AG08395 (cell line): Measurements from ENCODE around the gene QSOX1.

Experiments
- DNase-seq: peaks from one replicate; pipeline ENCODE4 v3.0.0; 2012; ENCODE audit warnings: mixed read lengths, low spot score

QSOX1 gene

DNA sequence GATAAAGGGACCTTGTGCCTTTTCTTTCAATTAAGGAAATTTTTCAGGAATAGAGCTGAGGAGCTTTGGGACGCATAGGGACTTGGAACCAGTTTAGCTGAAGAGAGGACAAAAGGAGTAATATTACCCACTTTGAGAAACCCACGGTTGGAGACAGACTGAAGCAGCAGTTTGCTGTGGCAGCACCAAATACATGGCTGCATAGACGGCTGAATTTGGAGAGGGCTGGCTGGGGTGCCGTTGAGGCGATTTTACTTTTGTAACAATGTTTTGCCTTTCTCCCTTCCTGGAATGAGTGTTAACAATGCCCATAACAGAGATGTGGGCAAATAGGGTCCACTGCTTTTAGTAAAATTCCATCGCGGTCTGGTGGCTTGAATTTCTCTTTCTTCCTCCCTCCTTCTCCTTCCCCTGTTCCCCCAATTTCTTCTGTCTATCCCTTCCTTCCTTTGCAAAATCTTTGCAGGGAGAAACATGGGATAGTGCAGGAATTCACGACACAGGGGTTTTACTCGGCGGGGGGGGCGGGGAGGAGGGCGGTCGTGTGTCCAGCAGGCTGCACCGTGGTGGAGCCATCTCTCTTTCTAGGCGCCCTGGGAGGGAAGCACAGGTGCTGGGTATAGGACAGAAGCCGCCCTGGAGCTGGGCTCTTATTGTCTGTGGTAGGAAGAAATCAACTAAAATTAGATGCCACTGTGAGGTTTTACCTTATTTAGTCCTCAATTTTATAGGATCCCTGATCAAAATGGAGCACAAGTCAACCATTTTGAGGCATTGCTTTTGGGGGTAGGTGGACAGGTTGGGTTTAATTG is 82.2 kb downstream of the QSOX1 start:
- DNase-seq: no peak

DNA sequence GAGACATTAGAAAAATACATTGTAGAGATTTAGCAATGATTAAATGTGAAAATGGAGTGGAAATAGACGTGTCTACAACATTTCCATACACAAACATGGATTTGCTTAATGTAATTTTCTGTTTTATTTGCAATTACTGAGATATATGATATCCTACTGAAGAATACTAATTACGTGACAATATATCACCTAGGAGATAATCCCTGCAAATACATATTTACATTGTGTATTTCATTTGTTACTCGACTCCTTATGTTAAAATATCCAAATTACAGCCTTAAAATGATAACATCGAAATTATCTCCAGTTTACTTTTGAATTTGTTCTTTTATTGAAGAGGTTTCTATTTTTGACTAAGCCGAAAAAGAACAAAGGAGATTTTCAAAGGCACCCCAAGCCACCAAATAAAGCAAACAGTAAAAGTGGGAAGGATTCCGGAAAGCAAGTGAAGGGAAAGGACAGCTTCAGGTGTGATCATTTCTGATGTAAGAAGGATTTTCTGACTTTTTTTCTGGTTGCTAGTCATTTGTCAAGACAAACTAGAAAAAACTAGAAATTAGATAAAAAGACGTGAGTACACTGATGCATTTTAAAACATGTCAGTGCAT is 83.3 kb downstream of the QSOX1 start:
- no peak for DNase-seq

DNA sequence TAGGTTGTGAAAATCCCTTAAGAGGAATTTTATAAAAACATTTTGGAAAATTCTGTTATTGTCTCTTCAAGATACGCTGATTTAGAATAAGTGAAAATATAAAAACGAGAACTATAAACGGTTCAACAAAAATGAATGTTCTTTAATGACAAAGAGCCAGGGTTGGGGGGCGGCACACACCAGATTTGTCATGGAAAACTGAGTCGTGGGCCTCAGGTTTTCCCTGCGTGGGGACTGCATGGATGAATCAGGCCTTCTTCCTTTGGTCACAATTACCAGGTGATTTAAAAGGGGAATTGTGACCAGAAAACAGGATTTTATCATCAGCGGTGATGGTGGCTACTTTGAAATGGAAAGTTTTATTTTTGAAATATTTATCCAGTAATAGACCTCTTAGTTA is 84.0 kb downstream of the QSOX1 start:
- no peak for DNase-seq

DNA sequence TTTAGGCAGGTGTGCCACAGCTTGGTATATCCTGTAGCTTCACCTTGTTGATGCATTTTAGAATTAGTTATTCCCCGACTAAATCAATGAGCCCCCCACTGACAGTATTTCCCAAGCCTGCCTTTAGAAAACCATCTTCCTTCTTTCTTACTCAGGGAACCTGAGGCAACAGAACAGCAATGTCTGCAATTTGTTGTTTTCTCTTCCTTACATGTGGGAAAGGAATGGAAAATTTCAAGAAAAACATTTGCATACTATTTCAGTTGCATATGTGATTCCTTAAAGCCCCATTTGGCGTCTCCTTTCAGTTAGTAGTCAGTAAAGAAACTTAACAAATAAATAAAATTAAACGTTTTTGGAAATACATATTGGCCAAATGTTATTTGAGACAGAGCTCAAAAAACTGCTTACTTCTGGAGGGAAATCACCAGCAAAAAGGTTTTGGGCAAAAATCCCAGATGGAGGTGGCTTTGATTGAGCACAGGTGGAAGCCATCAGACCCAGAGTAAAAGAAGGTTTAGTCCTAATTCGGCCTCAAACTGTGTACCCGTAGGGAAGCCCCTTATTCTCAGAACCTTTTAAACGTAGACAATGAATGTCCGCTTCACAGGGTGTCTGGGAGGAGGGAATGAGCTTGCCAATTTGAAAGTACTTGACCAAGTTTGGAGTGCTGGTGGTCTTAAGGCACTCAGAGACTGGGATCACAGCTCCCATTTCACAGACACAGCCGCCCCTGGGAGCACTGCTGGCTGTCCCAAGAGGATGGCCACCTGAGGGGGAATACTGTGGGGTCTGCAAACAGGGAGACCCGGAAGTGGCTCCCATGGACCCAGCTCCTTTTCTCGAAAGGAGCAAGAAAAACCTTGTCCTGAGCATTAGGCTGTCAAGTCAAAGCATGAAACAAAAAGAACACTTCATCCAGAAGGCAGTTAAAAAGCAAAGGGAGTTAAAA is 84.8 kb downstream of the QSOX1 start:
- no peak for DNase-seq

DNA sequence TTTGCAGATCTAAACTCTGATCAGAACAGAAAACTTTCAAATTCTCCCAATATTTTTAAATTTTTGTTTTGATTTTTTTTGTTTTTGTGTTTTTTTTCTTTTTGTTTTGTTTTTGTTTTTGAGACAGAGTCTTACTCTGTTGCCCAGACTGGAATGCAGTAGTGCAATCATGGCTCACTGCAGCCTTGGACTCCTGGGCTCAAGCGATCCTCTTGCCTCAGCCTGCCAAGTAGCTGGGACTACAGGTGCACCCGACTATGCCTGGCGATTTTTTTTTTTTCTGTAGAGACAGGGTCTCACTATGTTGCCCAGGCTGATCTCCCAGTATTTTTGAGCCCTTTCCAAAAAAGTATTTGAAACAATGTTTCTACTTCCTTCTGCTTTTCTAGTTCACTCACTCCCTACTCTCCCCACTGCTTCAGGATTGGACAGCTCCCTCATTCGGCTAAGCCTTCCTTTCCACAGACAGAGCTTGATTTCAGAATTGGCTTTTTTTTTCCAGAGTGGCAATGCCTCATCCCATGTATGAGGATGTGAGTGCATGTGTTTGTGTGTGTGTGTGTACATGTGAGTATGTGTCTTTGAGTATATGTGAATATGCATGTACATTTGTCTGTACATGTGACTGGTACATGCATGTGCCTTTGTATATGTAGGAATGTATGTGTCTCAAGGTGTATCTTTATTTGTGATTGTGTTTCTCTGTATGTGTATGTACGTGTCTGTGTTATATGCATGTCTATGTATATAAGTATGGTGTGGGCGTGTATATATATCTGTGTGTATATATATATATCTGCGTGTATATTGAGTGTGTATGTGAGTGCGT is 87.3 kb downstream of the QSOX1 start:
- peak; percentile 47 for DNase-seq

DNA sequence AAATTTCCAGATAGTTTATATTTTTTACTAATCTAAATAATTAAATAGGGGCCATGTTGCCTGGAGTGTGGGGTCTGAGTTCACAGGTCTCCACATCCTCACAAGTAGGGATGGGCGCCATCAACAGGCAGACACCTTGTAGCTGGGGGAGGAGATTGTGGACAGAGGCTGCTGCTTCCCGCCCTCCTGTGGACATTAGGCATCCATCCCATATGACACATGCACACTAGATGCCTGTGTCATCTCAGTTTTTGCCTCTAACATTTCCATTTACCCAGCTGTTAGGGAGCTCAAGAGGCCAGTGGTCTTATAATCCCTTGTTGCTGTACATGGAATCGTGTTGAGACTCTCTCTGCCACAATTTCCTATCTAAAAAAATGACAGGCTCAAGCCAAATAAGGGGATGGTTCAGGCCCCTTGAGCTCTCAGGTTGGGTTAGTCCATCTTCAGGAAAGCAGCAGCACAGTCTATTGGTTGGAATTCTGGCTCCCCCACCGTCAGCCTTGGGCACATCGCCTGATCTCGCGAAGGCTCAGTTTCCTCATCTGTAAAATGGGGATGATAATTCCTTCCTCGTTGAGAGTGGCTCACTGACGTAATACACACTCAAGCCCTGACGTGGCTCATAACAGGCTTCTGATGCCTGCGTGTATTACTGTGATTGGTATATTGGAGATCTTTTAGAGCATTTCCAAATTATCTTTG is 89.0 kb downstream of the QSOX1 start:
- DNase-seq: no peak

DNA sequence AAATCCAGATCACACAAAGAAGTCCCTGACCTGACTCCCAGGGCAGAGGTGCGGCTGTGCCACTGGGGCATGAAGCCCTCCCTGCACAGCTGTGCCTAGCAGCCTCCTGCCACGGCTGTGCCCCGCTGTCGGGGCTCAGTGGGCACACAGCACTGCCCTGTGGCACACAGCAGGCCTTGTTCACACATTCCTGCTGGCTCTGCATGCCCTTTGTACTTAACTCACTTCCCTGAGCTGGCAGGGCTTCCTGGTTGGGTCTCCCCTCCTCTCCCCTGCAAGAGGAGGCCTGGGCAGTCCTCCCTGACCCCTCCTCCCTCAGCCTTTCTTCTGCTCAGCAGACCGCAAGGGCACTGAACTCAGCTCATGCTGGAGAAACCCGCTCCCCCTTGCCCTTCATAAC is 90.2 kb downstream of the QSOX1 start:
- DNase-seq: no peak

DNA sequence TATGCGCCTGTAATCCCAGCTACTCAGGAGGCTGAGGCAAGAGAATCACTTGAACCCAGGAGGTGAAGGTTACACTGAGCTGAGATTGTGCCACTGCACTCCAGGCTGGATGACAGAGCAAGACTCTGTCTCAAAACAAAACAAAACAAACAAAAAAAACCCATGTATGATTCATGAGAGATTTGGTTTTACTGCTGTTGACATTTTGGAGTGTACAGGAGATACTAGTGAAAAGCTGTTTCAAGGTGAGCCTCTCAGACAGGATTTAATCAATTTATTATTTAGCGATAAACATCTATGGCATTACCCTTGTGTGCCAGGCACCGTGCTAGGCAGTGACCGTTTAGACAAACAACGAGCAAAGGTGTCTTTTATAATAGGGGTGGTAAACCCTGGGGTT is 91.9 kb downstream of the QSOX1 start:
- no peak for DNase-seq

DNA sequence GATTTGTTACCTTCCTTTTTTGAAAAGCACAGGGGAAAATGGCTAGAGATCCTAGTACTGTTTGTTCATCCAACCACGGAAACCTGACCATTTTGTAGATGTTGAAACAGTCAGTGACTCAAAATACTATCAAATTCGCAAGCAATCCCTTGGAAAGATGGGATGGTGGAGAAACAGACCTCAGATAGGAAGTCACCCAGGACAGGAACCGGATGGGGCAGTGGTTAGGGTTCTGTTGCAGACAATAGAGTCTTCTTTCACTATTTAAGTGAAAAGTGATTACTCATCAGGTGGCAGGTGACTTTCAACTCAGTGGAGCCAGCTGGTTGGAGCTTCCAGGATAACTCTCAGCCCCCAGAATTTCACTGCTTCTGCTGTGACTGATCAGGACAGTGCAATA is 92.4 kb downstream of the QSOX1 start:
- DNase-seq: no peak

DNA sequence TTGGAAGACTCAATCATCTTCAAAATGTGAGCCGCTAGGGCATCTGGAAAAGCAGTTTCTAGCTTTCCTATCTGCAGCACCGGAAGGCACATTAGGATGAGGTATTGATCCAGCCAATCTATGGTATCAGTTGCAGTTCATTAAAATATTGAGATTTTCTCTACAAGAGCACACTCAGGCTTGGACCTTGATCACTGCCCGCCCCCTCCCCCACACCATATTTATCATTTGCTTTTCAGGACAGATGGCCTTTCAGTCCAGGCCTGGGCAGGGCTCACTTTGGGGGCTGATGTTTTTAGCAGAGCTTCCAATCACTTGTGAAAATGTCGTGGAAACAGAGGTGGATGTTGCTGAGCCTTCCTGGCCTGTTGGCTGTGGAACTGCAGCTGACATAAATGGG is 92.9 kb downstream of the QSOX1 start:
- DNase-seq: no peak

DNA sequence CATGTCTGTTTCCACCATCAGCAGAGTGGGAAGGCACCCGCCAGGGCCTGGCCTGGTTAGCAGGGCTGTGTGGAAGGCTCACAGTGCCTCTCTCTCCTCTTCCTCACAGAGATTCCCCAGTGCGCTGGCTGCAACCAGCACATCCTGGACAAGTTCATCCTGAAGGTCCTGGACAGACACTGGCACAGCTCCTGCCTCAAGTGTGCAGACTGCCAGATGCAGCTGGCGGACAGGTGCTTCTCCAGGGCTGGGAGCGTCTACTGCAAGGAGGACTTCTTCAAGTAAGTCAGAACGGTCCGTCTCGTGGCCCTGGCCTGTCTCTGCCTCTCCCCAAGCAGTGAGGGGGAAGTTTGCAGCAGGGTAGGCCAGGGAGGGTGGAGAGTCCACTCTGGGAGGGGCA is 93.5 kb downstream of the QSOX1 start:
- DNase-seq: no peak

DNA sequence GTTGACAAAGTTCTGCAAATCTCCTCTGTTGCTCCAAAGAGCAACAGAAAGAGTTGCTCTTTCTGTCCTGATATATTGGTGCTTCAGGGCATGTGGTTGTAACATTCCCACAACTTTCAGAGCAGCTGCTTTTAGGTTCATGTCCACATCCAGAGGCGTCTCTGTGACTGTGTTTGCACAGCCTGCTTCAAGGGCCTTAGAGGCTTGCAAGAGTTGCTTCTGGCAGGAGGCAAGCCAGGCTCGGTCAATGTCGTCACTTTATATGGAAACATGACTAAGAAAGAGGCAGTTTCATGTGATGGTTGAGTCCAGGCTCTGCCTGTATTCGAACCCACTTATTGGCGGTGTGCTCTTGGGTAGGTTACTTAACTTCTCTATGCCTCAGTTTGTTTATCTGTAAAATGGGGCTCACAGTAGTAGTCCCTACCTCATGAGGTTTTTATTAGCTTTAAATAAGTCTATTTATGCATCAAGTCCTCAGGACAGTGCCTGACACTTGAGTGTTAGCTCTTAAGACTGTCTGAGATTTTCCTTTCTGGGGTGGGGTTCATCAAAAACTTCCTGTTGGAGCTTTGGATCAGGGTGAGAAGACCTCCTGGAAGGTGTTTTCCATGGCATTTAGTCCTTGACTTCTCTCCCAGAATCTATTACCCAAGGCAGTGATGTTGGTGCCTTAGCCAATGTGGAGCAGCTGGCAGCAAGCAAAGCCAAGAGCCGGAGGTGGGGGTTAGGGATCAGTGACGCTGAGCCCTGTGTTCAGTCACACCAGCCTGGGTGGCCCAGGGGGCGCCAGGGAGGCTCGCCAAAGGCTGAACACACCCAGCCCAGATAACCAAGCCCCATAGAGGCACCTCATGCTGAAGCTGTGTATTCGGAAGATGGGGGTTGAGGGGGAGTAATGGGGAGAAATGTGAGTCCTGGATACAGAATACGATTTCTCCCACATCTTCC is 94.3 kb downstream of the QSOX1 start:
- no peak for DNase-seq

DNA sequence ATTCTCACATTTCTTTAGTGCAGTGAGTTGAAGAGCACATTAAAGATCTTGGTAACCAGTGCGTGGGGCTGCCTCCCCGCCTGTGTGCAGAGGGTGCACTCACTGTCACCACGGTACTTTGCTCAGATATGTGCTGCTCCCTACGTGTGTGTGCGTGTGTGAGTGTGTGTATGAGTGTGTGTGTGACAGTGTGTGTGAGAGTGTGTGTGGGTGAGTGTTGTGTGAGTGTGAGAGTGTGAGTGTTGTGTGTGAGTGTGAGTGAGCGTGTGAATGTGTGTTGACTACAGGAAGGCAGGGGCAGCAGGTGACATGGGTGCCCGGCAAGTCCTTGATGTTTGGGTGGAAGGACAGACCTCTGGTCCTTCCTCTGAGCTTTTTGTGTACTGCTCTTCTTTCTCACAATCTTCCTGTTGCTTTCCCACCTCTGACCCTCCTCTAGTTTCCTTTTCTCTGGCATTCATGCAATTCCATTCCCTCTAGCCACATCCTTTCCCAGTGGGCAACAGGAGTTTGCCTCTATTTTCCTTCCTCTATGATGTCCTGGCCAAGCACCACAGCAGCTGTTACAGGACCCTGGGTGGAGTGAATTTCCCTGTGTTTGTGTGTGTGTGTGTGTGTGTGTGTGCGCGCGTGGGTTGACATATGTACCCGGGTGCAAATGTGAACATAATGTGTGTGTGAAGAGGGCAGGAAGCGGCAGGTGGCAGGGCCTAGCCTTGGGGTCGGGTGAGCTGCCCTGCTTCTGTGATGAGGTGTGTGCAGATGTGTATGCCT is 95.2 kb downstream of the QSOX1 start:
- DNase-seq: no peak

DNA sequence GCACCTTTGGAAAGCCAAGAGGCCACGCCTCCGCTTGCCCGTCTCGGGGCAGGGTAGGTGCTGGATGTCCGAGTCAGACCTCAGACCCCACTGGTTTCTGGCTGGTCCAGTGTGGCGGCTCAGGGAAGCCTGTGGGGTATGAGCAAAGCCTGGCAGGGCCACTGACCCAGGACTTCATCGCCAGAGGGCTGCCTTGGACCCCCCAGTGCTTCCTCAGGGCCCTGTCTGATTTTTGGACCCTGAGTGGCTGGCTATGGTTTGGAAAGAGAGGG is 95.8 kb downstream of the QSOX1 start:
- no peak for DNase-seq

DNA sequence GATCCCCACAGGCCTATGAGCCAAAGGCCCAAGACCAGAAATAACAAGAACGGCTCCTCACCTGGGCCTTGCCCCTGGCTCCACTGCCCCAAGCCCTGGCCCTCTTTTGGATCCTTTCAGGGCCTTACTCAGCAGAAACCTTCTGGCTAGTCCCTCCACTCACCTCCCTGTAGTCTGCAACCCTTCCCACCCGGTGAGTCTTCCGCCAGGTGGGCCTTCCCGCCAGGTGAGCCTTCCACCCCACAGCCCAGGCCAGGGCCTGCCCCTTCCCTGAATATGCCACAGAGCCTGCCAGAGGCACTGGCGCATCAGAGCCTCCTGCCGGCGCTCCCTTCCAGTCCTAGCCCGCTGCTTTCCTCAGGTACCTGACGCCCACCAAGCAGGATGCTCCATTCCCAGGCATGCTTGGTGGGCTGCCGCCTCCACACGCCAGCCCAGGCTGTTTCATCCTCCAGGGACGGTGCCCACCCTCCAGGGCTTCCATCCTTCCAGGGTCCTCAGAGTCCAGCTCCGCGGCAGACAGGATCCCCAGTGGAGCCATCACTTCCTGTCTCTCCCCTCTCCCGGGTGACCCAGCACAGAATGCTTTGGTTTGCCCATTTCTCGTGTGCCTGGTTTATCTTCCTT is 96.3 kb downstream of the QSOX1 start:
- no peak for DNase-seq

DNA sequence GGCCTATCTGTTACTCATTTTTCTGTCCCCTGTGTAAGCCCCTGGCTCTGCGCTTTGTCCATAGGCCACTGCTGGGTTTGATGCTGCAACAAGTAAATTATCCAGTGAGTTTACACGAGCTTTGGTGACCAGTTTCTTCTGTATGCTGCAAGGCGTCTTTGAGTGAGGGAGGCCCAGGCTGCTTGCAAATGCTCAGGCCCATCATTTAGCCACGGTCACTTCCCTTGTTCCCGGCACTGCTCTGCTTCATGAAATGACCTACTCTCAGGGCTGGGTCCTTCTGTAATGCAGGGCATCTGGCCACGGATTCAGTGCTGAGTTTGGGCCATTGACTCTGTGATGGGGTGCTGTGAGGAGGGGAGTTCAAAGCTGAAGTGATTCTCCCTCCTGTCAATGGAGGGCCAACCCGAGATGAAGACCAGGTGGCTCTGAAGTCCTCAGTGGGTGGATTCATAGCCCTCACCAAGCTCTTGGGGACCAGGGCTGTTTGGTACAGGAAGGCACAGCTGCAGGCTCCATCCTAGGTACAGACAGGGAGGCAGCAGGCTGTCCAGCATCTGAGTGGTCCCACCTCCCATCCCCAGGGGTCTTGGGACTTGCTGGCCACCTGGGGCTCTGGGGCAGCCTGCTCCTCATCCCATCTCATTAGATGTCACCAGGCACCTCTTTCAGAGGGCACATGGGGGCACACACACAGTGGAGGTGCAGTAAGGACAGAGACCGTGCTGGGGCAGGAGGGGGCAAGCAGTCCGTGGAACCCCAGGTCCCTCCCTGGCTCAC is 97.0 kb downstream of the QSOX1 start:
- no peak for DNase-seq

DNA sequence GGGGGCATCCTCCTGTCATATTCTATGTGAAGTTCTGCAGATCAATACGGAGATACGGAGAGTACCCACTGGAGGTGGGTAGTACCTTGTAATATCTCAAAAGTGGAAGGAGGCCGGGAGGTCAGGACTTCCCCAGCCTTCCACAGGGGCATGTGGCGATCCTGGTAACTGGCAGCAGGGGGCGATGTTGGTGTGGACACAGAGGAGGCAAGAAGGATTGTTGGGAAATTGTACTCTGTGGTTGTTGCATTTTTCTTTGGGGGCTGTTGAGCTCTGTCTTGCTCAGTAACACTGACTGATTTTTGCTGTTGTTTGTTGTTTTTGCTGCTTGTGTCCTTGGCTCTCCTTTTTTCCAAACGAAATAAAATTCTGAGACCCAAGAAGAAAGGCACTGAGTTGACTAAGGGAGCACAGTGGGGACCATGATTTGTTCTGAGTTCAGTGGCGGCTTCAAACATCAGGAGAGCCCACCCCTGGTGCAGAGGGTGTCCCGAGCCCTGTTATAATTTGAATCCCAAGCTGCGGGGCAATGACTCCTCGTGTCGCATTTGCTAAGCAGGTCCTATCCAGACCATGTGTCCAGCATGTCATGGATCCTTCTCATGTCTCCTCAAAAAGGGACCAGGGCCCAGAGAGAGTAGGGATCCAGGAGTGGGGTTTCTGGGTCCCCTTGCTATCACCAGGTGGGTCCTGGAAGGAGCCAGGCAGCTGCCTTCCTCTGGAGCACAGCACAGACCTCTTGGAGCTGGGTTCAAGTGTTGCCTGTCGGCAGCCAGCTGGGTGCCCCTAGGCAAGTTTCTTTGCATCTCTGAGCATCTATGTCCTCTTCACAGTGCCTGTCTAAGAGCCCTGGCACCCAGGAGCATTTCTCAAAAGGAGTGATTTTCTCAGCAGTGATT is 98.2 kb downstream of the QSOX1 start:
- DNase-seq: peak; percentile 66
